Stimulated activated CD4-positive, alpha-beta T cell treated with anti-CD3 and anti-CD28 coated beads, Interleukin-15, amount 100 ng/mL, for 1 hour (primary cell): Measurements from ENCODE around the gene TENM4.
"Not testable (repeated sequence)": the region's sequence is repeated elsewhere in the genome, so short reads cannot be mapped to it uniquely, and the experiment has no call there.

Experiments used
- DNase-seq, 2 donors: peaks; one replicate each; pipeline ENCODE4 v3.0.0-alpha.2; 2020; ENCODE audit warnings: low read depth in 1 of 2, low spot score in 1 of 2

The TENM4 gene

GRCh38 chr11:79255965-79256364 lies 184.9 kb downstream of the TENM4 start:
- DNase-seq: no peak

GRCh38 chr11:79253280-79253679 lies 187.6 kb downstream of the TENM4 start:
- no peak for DNase-seq

GRCh38 chr11:79249295-79249993 lies 191.4 kb downstream of the TENM4 start:
- DNase-seq: no peak

- DNase-seq: no peak
These were observed 196.0 kb downstream of the TENM4 start for GRCh38 chr11:79244798-79245197.

- no peak for DNase-seq
These were observed 196.5 kb downstream of the TENM4 start for GRCh38 chr11:79244241-79244772.

- no peak for DNase-seq
These were observed 197.2 kb downstream of the TENM4 start for GRCh38 chr11:79243422-79244210.

GRCh38 chr11:79242616-79243015 lies 198.2 kb downstream of the TENM4 start:
- DNase-seq: no peak

GRCh38 chr11:79241852-79242241 lies 199.0 kb downstream of the TENM4 start:
- no peak for DNase-seq

- no peak for DNase-seq
These were observed 199.5 kb downstream of the TENM4 start for GRCh38 chr11:79241205-79241851.

GRCh38 chr11:79237703-79238102 lies 203.1 kb downstream of the TENM4 start:
- DNase-seq: no peak

GRCh38 chr11:79237091-79237490 lies 203.7 kb downstream of the TENM4 start:
- DNase-seq: no peak

GRCh38 chr11:79236541-79236971 lies 204.3 kb downstream of the TENM4 start:
- DNase-seq: no peak

GRCh38 chr11:79235696-79236095 lies 205.1 kb downstream of the TENM4 start:
- no peak for DNase-seq

GRCh38 chr11:79232346-79232745 lies 208.5 kb downstream of the TENM4 start:
- no peak for DNase-seq

GRCh38 chr11:79229047-79229446 lies 211.8 kb downstream of the TENM4 start:
- no peak for DNase-seq

- no peak for DNase-seq
These were observed 212.8 kb downstream of the TENM4 start for GRCh38 chr11:79227767-79228755.

- no peak for DNase-seq
These were observed 213.5 kb downstream of the TENM4 start for GRCh38 chr11:79227308-79227707.

GRCh38 chr11:79226126-79226525 lies 214.7 kb downstream of the TENM4 start:
- no peak for DNase-seq

GRCh38 chr11:79222163-79222562 lies 218.7 kb downstream of the TENM4 start:
- DNase-seq: not testable (repeated sequence)

GRCh38 chr11:79221444-79222130 lies 219.2 kb downstream of the TENM4 start:
- DNase-seq: no peak
